ENCODE results near the gene KDSR.

KDSR gene

DNA sequence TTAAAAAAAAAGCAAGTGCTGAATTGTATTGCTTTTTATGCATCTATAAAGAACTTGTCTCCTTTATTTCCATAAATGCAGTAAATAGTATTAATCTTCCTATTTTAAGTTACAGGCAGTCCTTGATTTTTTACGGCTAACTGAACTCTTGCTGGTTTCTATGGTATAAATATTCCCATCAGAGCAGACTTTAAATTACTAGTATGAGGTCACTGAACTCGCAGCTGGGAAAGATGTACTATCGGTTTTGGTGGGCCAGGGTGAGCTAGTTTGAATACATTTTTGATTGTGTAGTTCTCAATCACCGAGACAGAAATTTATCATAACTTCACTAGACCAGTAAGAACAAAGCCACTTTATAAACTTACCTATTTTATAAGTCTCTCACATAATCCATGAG, 20.9 kb upstream of the KDSR start:
- Histone ChIP-seq H3K9me3 (ENCODE audit: control insufficient read depth, low read length) (no peaks in the 10 kb centered on the region), H3K36me3 (ENCODE audit: control insufficient read depth, insufficient read depth, low read length, severe bottlenecking) (peaks cover 51% of the 10 kb centered on the region), H3K4me1 (ENCODE audit: control insufficient read depth, insufficient read depth, low read length) (no peaks in the 10 kb centered on the region), H3K27me3 (replicated peaks; ENCODE audit: control insufficient read depth, insufficient read depth, low read length) (no peaks in the 10 kb centered on the region), H3K9ac (ENCODE audit: low read length) (no peak overlapping the region), H3K4me3 (ENCODE audit: low read length) (no peak overlapping the region)
- DNase-seq (ENCODE audit: low read depth) = no peak

DNA sequence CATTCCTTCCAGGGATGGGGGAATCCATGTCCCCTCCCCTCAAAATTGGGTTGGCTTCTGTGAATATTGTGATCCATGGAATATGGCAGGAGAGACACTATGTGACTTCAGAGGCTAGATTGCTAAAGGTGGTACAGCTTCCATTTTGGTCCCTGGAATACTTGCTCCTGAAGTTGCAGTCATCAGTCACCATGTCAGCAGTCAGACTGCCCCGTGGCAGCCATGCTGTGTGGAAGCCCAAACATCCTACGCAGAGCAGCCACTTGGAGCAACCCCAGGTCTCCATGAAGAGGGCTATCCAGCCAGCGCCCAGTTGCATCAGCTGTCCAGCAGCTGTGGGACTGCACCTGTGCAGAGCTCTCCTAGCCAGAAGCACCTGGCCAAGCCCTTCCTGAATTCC, 15.8 kb upstream of the KDSR start:
- Histone ChIP-seq H3K36me3 (ENCODE audit: control insufficient read depth, insufficient read depth, low read length, severe bottlenecking) (peaks cover 5% of the 10 kb centered on the region), H3K27me3 (replicated peaks; ENCODE audit: control insufficient read depth, insufficient read depth, low read length) (no peaks in the 10 kb centered on the region), H3K9me3 (ENCODE audit: control insufficient read depth, low read length) (no peaks in the 10 kb centered on the region), H3K4me3 (ENCODE audit: low read length) (no peak overlapping the region), H3K9ac (ENCODE audit: low read length) (no peak overlapping the region), H3K4me1 (ENCODE audit: control insufficient read depth, insufficient read depth, low read length) (peaks cover 9% of the 10 kb centered on the region)
- no peak for DNase-seq (ENCODE audit: low read depth)

DNA sequence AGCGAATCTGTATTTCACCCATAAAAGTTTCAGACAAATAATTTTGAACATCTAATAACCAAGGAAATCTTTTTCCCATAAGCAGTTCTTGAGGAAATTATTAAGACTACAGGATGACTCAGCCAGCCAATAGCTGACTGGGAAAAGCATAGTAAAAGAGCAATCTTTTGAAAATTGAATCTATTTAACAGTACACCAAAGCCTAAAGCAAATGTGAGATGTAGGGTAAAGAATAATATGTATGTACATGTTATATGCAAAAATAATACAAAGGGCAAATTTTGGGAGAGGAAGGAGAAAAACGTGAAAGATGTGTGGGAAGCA, 12.6 kb upstream of the KDSR start:
- H3K9me3 ChIP-seq (ENCODE audit: control insufficient read depth, low read length) = peaks cover 7% of the 10 kb centered on the region
- peak overlapping the region; percentile 18 for H3K4me3 ChIP-seq (ENCODE audit: low read length)
- no peak overlapping the region for H3K9ac ChIP-seq (ENCODE audit: low read length)
- H3K36me3 ChIP-seq (ENCODE audit: control insufficient read depth, insufficient read depth, low read length, severe bottlenecking) = no peaks in the 10 kb centered on the region
- DNase-seq (ENCODE audit: low read depth) = peak; percentile 19
- H3K4me1 ChIP-seq (ENCODE audit: control insufficient read depth, insufficient read depth, low read length) = peaks cover 13% of the 10 kb centered on the region
- H3K27me3 ChIP-seq (replicated peaks; ENCODE audit: control insufficient read depth, insufficient read depth, low read length) = no peaks in the 10 kb centered on the region

- DNase-seq (ENCODE audit: low read depth) = peak; percentile 10
- peak overlapping the region; percentile 20 for H3K9ac ChIP-seq (ENCODE audit: low read length)
- H3K9me3 ChIP-seq (ENCODE audit: control insufficient read depth, low read length) = peaks cover 7% of the 10 kb centered on the region
- peak overlapping the region; percentile 18 for H3K4me3 ChIP-seq (ENCODE audit: low read length)
- peaks cover 13% of the 10 kb centered on the region for H3K4me1 ChIP-seq (ENCODE audit: control insufficient read depth, insufficient read depth, low read length)
- no peaks in the 10 kb centered on the region for H3K36me3 ChIP-seq (ENCODE audit: control insufficient read depth, insufficient read depth, low read length, severe bottlenecking)
- no peaks in the 10 kb centered on the region for H3K27me3 ChIP-seq (replicated peaks; ENCODE audit: control insufficient read depth, insufficient read depth, low read length)
Observed at GRCh38 chr18:63378919-63379638, 12.1 kb upstream of the KDSR start.

- no peaks in the 10 kb centered on the region for H3K27me3 ChIP-seq (replicated peaks; ENCODE audit: control insufficient read depth, insufficient read depth, low read length)
- H3K9ac ChIP-seq (ENCODE audit: low read length) = no peak overlapping the region
- no peak for DNase-seq (ENCODE audit: low read depth)
- peaks cover 7% of the 10 kb centered on the region for H3K9me3 ChIP-seq (ENCODE audit: control insufficient read depth, low read length)
- H3K36me3 ChIP-seq (ENCODE audit: control insufficient read depth, insufficient read depth, low read length, severe bottlenecking) = no peaks in the 10 kb centered on the region
- H3K4me1 ChIP-seq (ENCODE audit: control insufficient read depth, insufficient read depth, low read length) = peaks cover 13% of the 10 kb centered on the region
- H3K4me3 ChIP-seq (ENCODE audit: low read length) = no peak overlapping the region
Observed at GRCh38 chr18:63377275-63377980, 10.4 kb upstream of the KDSR start.

GRCh38 chr18:63376538-63376937, 9.5 kb upstream of the KDSR start:
- peak overlapping the region; percentile 2 for H3K4me3 ChIP-seq (ENCODE audit: low read length)
- DNase-seq (ENCODE audit: low read depth) = no peak
- H3K9me3 ChIP-seq (ENCODE audit: control insufficient read depth, low read length) = peaks cover 7% of the 10 kb centered on the region
- H3K4me1 ChIP-seq (ENCODE audit: control insufficient read depth, insufficient read depth, low read length) = peaks cover 13% of the 10 kb centered on the region
- H3K36me3 ChIP-seq (ENCODE audit: control insufficient read depth, insufficient read depth, low read length, severe bottlenecking) = no peaks in the 10 kb centered on the region
- no peak overlapping the region for H3K9ac ChIP-seq (ENCODE audit: low read length)
- H3K27me3 ChIP-seq (replicated peaks; ENCODE audit: control insufficient read depth, insufficient read depth, low read length) = no peaks in the 10 kb centered on the region

GRCh38 chr18:63374540-63374939, 7.5 kb upstream of the KDSR start:
- H3K4me3 ChIP-seq (ENCODE audit: low read length) = no peak overlapping the region
- no peaks in the 10 kb centered on the region for H3K27me3 ChIP-seq (replicated peaks; ENCODE audit: control insufficient read depth, insufficient read depth, low read length)
- peaks cover 9% of the 10 kb centered on the region for H3K4me1 ChIP-seq (ENCODE audit: control insufficient read depth, insufficient read depth, low read length)
- no peak overlapping the region for H3K9ac ChIP-seq (ENCODE audit: low read length)
- no peaks in the 10 kb centered on the region for H3K36me3 ChIP-seq (ENCODE audit: control insufficient read depth, insufficient read depth, low read length, severe bottlenecking)
- peaks cover 7% of the 10 kb centered on the region for H3K9me3 ChIP-seq (ENCODE audit: control insufficient read depth, low read length)
- no peak for DNase-seq (ENCODE audit: low read depth)

DNA sequence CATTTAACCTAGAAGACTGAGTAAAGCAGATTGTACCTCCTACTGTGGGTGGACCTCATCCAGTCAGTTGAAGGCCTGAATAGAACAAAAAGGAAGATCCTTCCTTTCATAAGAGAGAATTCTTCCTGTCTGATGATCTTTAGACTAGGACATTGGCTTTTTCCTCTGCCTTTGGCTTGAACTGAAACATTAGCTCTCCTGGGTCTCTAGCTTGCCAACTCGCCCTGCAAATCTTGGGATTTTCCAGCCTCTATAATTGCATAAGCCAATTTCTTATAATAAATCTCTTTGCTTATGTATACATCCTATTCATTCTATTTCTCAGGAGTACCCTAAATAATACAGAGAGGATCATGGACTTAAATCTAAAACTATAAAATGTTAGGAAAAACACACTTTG, 6.2 kb upstream of the KDSR start:
- no peaks in the 10 kb centered on the region for H3K36me3 ChIP-seq (ENCODE audit: control insufficient read depth, insufficient read depth, low read length, severe bottlenecking)
- no peaks in the 10 kb centered on the region for H3K27me3 ChIP-seq (replicated peaks; ENCODE audit: control insufficient read depth, insufficient read depth, low read length)
- H3K4me3 ChIP-seq (ENCODE audit: low read length) = no peak overlapping the region
- peaks cover 15% of the 10 kb centered on the region for H3K4me1 ChIP-seq (ENCODE audit: control insufficient read depth, insufficient read depth, low read length)
- no peak overlapping the region for H3K9ac ChIP-seq (ENCODE audit: low read length)
- no peak for DNase-seq (ENCODE audit: low read depth)
- peaks cover 7% of the 10 kb centered on the region for H3K9me3 ChIP-seq (ENCODE audit: control insufficient read depth, low read length)

GRCh38 chr18:63368611-63369010, 1.6 kb upstream of the KDSR start:
- Histone ChIP-seq H3K9ac (ENCODE audit: low read length) (peak overlapping the region; percentile 95), H3K27me3 (replicated peaks; ENCODE audit: control insufficient read depth, insufficient read depth, low read length) (no peaks in the 10 kb centered on the region), H3K36me3 (ENCODE audit: control insufficient read depth, insufficient read depth, low read length, severe bottlenecking) (no peaks in the 10 kb centered on the region), H3K4me3 (ENCODE audit: low read length) (peak overlapping the region; percentile 99), H3K9me3 (ENCODE audit: control insufficient read depth, low read length) (no peaks in the 10 kb centered on the region), H3K4me1 (ENCODE audit: control insufficient read depth, insufficient read depth, low read length) (peaks cover 24% of the 10 kb centered on the region)
- peak; percentile 37 for DNase-seq (ENCODE audit: low read depth)

DNA sequence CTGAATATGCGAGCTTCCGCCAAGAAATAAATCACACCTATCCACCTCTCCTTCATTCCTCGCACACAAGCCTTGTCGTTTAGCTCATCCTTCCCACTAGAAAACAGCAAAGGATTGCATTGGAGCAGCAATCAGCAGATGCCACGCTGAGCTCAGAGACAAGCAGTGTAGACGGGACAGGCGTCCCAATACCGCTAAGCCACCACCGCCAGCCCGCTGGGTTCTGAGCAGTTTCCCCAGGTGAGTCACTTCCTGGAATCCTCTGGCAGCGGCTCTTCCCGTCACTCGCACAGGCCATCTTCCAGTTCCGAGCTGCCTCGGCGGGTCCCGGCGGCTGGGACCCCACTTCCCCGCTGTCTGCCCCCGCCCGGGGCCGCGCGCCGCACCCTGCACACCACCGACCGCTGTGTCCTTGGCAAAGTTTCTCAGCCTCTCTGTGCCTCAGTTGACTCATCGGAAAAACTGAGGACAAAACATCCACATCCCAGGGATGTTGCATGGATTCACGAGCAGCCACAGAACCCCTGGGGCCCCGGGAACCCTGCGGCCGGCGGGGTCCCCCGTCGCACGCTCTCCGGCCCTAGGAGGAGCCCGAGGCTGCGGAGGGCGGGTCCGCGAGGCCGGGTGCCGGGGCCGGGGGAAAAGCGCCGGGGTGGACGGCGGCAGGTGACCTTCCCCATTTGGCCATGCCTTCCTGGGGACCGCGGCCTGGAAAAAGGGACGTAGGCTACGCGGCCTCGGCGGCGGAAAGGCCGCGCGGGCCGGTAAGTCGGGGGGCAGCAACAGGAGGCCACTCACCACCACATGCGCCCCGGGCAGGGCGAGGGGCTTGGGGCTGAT, 573 bp downstream of the KDSR start:
- H3K9me3 ChIP-seq (ENCODE audit: control insufficient read depth, low read length) = no peaks in the 10 kb centered on the region
- H3K4me3 ChIP-seq (ENCODE audit: low read length) = peak overlapping the region; percentile 99
- H3K9ac ChIP-seq (ENCODE audit: low read length) = peak overlapping the region; percentile 95
- peaks cover 24% of the 10 kb centered on the region for H3K4me1 ChIP-seq (ENCODE audit: control insufficient read depth, insufficient read depth, low read length)
- no peaks in the 10 kb centered on the region for H3K27me3 ChIP-seq (replicated peaks; ENCODE audit: control insufficient read depth, insufficient read depth, low read length)
- DNase-seq (ENCODE audit: low read depth) = peak; percentile 74
- H3K36me3 ChIP-seq (ENCODE audit: control insufficient read depth, insufficient read depth, low read length, severe bottlenecking) = peaks cover 12% of the 10 kb centered on the region

GRCh38 chr18:63365876-63366212, 1.2 kb downstream of the KDSR start:
- no peaks in the 10 kb centered on the region for H3K27me3 ChIP-seq (replicated peaks; ENCODE audit: control insufficient read depth, insufficient read depth, low read length)

More at GRCh38 chr18:63365876-63366212, 1.2 kb downstream of the KDSR start:
- Histone ChIP-seq H3K4me3 (ENCODE audit: low read length) (peak overlapping the region; percentile 99), H3K4me1 (ENCODE audit: control insufficient read depth, insufficient read depth, low read length) (peaks cover 24% of the 10 kb centered on the region), H3K9me3 (ENCODE audit: control insufficient read depth, low read length) (no peaks in the 10 kb centered on the region), H3K9ac (ENCODE audit: low read length) (peak overlapping the region; percentile 95), H3K36me3 (ENCODE audit: control insufficient read depth, insufficient read depth, low read length, severe bottlenecking) (peaks cover 15% of the 10 kb centered on the region)
- peak; percentile 48 for DNase-seq (ENCODE audit: low read depth)
